Activated T-helper 1 cell treated with anti-CD3 and anti-CD28 coated beads, Interleukin-12 subunit alpha, Interleukin-12 subunit beta, Interleukin-2, Interleukin-4 antibody, amounts not matched to agents 30 ng/mL and 10 ng/mL and 1 ng/mL, durations not matched to agents 14 hours and 24 hours and 36 hours (primary cell): ENCODE results near the gene TXN2. TPM values are rescaled to one million over a fixed set of nuclear protein-coding genes. Genes with fewer than 3 reads are reported as not detected.
"Not testable (repeated sequence)": the region's sequence is repeated elsewhere in the genome, so short reads cannot be mapped to it uniquely, and the experiment has no call there.

ENCODE experiments used
- DNase-seq: peaks from one replicate; pipeline ENCODE4 v3.0.0; 2021; ENCODE audit warnings: low spot score
- H3K27ac Mint-ChIP-seq: one replicate; pipeline ENCODE4 v1.8.0; 2021; ENCODE audit warnings: mild to moderate bottlenecking, mixed read lengths
- H3K27me3 Mint-ChIP-seq: one replicate; pipeline ENCODE4 v1.8.0; 2022; ENCODE audit warnings: mild to moderate bottlenecking, moderate library complexity, mixed read lengths; ENCODE audit not compliant: insufficient read depth
- H3K36me3 Mint-ChIP-seq: one replicate; pipeline ENCODE4 v1.8.0; 2021; ENCODE audit warnings: low read depth, mixed read lengths
- H3K4me1 Mint-ChIP-seq: one replicate; pipeline ENCODE4 v1.8.0; 2021; ENCODE audit warnings: low read depth, mixed read lengths
- H3K4me3 Mint-ChIP-seq: one replicate; pipeline ENCODE4 v1.8.0; 2021; ENCODE audit warnings: mild to moderate bottlenecking, moderate library complexity, mixed read lengths
- H3K9me3 Mint-ChIP-seq: one replicate; pipeline ENCODE4 v1.8.0; 2021; ENCODE audit warnings: mixed read lengths
- intact Hi-C: fragments of 100-400 bp; cut with micrococcal nuclease; formaldehyde crosslinking; loops from one replicate; pipeline ENCODE4 v1.15.1; 2024
- total RNA-seq: library from RNA; stranded (reverse); gene quantifications from 2 replicates; pipeline ENCODE4 v1.2.3, GENCODE V29; 2022

The TXN2 gene
- total RNA-seq, 1 donor from 2014 or later = 95.3 TPM

GRCh38 chr22:36425977-36426523 lies 55.4 kb downstream of the TXN2 start:
- no peaks in the 10 kb centered on the region for H3K27me3 Mint-ChIP-seq
- H3K9me3 Mint-ChIP-seq = no peaks in the 10 kb centered on the region
- H3K36me3 Mint-ChIP-seq = no peaks in the 10 kb centered on the region
- H3K4me3 Mint-ChIP-seq = no peak overlapping the region
- DNase-seq = no peak
- H3K4me1 Mint-ChIP-seq = peaks cover 18% of the 10 kb centered on the region
- intact Hi-C loops = no loop called here
- peak overlapping the region; percentile 72 for H3K27ac Mint-ChIP-seq

- Mint-ChIP-seq H3K27me3 (no peaks in the 10 kb centered on the region), H3K4me1 (peaks cover 18% of the 10 kb centered on the region), H3K9me3 (no peaks in the 10 kb centered on the region), H3K27ac (peak overlapping the region; percentile 66), H3K4me3 (no peak overlapping the region), H3K36me3 (no peaks in the 10 kb centered on the region)
- intact Hi-C loops = no loop called here
- DNase-seq = no peak
These were observed 56.4 kb downstream of the TXN2 start for GRCh38 chr22:36424901-36425579.

- intact Hi-C loops, H3K9me3 Mint-ChIP-seq, H3K27ac Mint-ChIP-seq, DNase-seq, H3K36me3 Mint-ChIP-seq, H3K27me3 Mint-ChIP-seq, H3K4me3 Mint-ChIP-seq: not testable (repeated sequence)
- peaks cover 20% of the 10 kb centered on the region for H3K4me1 Mint-ChIP-seq
These were observed 57.0 kb downstream of the TXN2 start for GRCh38 chr22:36424466-36424865.

GRCh38 chr22:36423461-36424404 lies 57.7 kb downstream of the TXN2 start:
- H3K4me1 Mint-ChIP-seq = peaks cover 26% of the 10 kb centered on the region
- no peak for DNase-seq
- no peaks in the 10 kb centered on the region for H3K9me3 Mint-ChIP-seq
- intact Hi-C loops = no loop called here
- no peak overlapping the region for H3K27ac Mint-ChIP-seq
- H3K4me3 Mint-ChIP-seq = no peak overlapping the region
- no peaks in the 10 kb centered on the region for H3K27me3 Mint-ChIP-seq
- H3K36me3 Mint-ChIP-seq = no peaks in the 10 kb centered on the region

- Mint-ChIP-seq H3K27me3 (no peaks in the 10 kb centered on the region), H3K4me3 (no peak overlapping the region), H3K36me3 (no peaks in the 10 kb centered on the region), H3K27ac (no peak overlapping the region), H3K9me3 (no peaks in the 10 kb centered on the region), H3K4me1 (peaks cover 26% of the 10 kb centered on the region)
- intact Hi-C loops = no loop called here
- DNase-seq = no peak
These were observed 59.0 kb downstream of the TXN2 start for GRCh38 chr22:36422287-36423014.

- intact Hi-C loops = no loop called here
- no peak overlapping the region for H3K27ac Mint-ChIP-seq
- H3K27me3 Mint-ChIP-seq = no peaks in the 10 kb centered on the region
- H3K4me3 Mint-ChIP-seq = no peak overlapping the region
- DNase-seq = no peak
- no peaks in the 10 kb centered on the region for H3K9me3 Mint-ChIP-seq
- peaks cover 21% of the 10 kb centered on the region for H3K4me1 Mint-ChIP-seq
- no peaks in the 10 kb centered on the region for H3K36me3 Mint-ChIP-seq
These were observed 61.2 kb downstream of the TXN2 start for GRCh38 chr22:36419912-36420882.

- H3K4me3 Mint-ChIP-seq = peak overlapping the region; percentile 59
- H3K4me1 Mint-ChIP-seq = peaks cover 13% of the 10 kb centered on the region
- no peak for DNase-seq
- no peaks in the 10 kb centered on the region for H3K9me3 Mint-ChIP-seq
- peak overlapping the region; percentile 48 for H3K27ac Mint-ChIP-seq
- intact Hi-C loops = no loop called here
- no peaks in the 10 kb centered on the region for H3K36me3 Mint-ChIP-seq
- H3K27me3 Mint-ChIP-seq = no peaks in the 10 kb centered on the region
These were observed 62.1 kb downstream of the TXN2 start for GRCh38 chr22:36419177-36419911.

GRCh38 chr22:36417281-36417686 lies 64.2 kb downstream of the TXN2 start:
- no peak for DNase-seq
- Mint-ChIP-seq H3K9me3 (no peaks in the 10 kb centered on the region), H3K36me3 (no peaks in the 10 kb centered on the region), H3K4me1 (peaks cover 13% of the 10 kb centered on the region), H3K27me3 (no peaks in the 10 kb centered on the region), H3K4me3 (no peak overlapping the region), H3K27ac (no peak overlapping the region)
- intact Hi-C loops = no loop called here

Other genes starting within 250 kb of the TXN2 start
- gene APOL2, start 242.1 kb downstream of the TXN2 start, total RNA-seq = 54.4 and 62.2 TPM in 2 replicates
- gene APOL1, start 228.5 kb downstream of the TXN2 start, total RNA-seq = 36.7 and 37.1 TPM in 2 replicates
- 618 and 639 TPM in 2 replicates for gene MYH9, start 93.7 kb downstream of the TXN2 start, total RNA-seq
- gene FOXRED2, start 25.4 kb upstream of the TXN2 start, total RNA-seq = 22.3 and 25.0 TPM in 2 replicates
- 322 and 323 TPM in 2 replicates for gene EIF3D, start 47.5 kb upstream of the TXN2 start, total RNA-seq
- not detected in 2 replicates for gene CACNG2, start 222.1 kb upstream of the TXN2 start, total RNA-seq